Upper lobe of left lung (tissue), 6 donors: Measurements from ENCODE around the gene MBIP. TPM values are rescaled to one million over a fixed set of nuclear protein-coding genes. Genes with fewer than 3 reads are reported as not detected.

ENCODE experiments used
- ATAC-seq, 2 donors: fragments of 200-7000 bp; cut with Tn5 transposase; one replicate each; pipeline ENCODE4 v1.9.1; 2022; ENCODE audit warnings: mild to moderate bottlenecking in 2 of 2, moderate library complexity in 2 of 2; ENCODE audit not compliant: low FRiP score in 2 of 2
- DNase-seq, 2 donors: peaks; one replicate each; pipeline ENCODE4 v3.0.0-alpha.2; 2019 to 2020
- H3K27ac ChIP-seq, 4 donors: fragments of 200-600 bp; sonication (generic); one replicate each; pipeline ENCODE4 v1.5.1; 2016 to 2019
- H3K27me3 ChIP-seq, 4 donors: fragments of 200-600 bp; sonication (generic); one replicate each; pipeline ENCODE4 v1.5.1; 2017 to 2019
- H3K36me3 ChIP-seq, 4 donors: fragments of 200-600 bp; sonication (generic); one replicate each; pipeline ENCODE4 v1.5.1; 2016 to 2019
- H3K4me1 ChIP-seq, 4 donors: fragments of 200-600 bp; sonication (generic); one replicate each; pipeline ENCODE4 v1.5.1; 2018 to 2019
- H3K4me3 ChIP-seq, 4 donors: fragments of 200-600 bp; sonication (generic); one replicate each; pipeline ENCODE4 v1.5.1; 2017 to 2019; ENCODE audit warnings: mild to moderate bottlenecking in 2 of 4, moderate library complexity in 1 of 4
- H3K9me3 ChIP-seq, 4 donors: fragments of 200-600 bp; sonication (generic); one replicate each; pipeline ENCODE4 v1.5.1; 2018 to 2019
- EP300 ChIP-seq, 4 donors: sonication (generic); formaldehyde crosslinking; IDR thresholded peaks; one replicate each; pipeline ENCODE4 v1.5.1; 2017; ENCODE audit warnings: antibody characterized with exemption in 4 of 4, control low read depth in 2 of 4
- POLR2A ChIP-seq, 4 donors: fragments of 450-650 bp; IDR thresholded peaks; one replicate each; pipeline ENCODE4 v1.5.1; 2016 to 2017; ENCODE audit warnings: antibody characterized with exemption in 4 of 4, mild to moderate bottlenecking in 2 of 4
- POLR2AphosphoS5 ChIP-seq, 2 donors: sonication (generic); formaldehyde crosslinking; IDR thresholded peaks; one replicate each; pipeline ENCODE4 v1.5.1; 2017; ENCODE audit warnings: antibody characterized with exemption in 2 of 2
- WGBS, 2 donors: methylation state at CpG; one replicate each; pipeline ENCODE4 v1.1.5; 2017 to 2018; 5-methylcytosine and 5-hydroxymethylcytosine counted together
- total RNA-seq, 6 donors: library from RNA; depleted of rRNA in 4 of 6; stranded (reverse); fragments of >200 nt in 4 of 6; gene quantifications; one replicate each; pipeline versions ENCODE4 v1.1.0 to v1.2.1, GENCODE V29; 2016 to 2021
- TF ChIP-seq, protein P1 (sequence below), 6 experiments: fragments of 450-650 bp in 4 of 6; fragments of 200-600 bp in 2 of 6; sonication (generic) in 2 of 6; IDR thresholded peaks; one replicate each; pipeline ENCODE4 v1.5.1; 2016 to 2019; ENCODE audit warnings: antibody characterized with exemption in 6 of 6
- donor health status: DM: no; HTN: no; CAD: no; lungs with moderate emphysema.
- donor health status: DM: no; HTN: yes; CAD: no; lungs with severe emphysema.

The MBIP gene
- total RNA-seq, 6 donors from 2014 or later, result 65.0 to 264 (median 133) TPM

DNA sequence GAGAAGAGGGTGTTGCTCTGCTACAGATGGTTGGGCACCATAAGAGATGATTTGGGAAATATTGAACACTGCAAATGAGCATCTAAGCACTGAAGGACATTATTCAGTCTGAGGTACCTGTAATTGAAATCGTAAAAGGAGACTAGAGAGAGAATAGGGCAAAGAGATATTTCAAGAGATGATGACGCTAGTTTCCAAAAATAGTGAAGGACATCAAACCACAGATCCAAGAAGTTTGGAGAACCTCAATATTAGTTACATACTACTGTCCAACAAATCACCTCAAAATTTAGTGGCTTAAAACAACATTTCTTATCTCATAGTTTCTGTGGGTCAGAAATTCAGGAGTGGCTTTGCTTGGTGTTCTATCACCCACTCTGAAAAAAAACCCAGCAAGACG is 4.5 kb upstream of the MBIP start:
- DNase-seq (no peak), ATAC-seq (no peak)
- H3K4me1 ChIP-seq, result peaks cover 0 to 4% (median 0%) of the 10 kb centered on the region in 4 donors
- H3K9me3 ChIP-seq, result no peaks in the 10 kb centered on the region
- 83 to 96% methylated on average over 3 of the region's 3 CpGs for WGBS, 2 donors
- H3K27me3 ChIP-seq, result no peaks in the 10 kb centered on the region
- no peak overlapping the region for H3K27ac ChIP-seq
- TF ChIP-seq POLR2A (IDR thresholded peaks at IDR 0.05) (no peak), EP300 (IDR thresholded peaks at IDR 0.05) (no peak), POLR2AphosphoS5 (IDR thresholded peaks at IDR 0.05) (no peak)
- TF ChIP-seq, protein P1, sequence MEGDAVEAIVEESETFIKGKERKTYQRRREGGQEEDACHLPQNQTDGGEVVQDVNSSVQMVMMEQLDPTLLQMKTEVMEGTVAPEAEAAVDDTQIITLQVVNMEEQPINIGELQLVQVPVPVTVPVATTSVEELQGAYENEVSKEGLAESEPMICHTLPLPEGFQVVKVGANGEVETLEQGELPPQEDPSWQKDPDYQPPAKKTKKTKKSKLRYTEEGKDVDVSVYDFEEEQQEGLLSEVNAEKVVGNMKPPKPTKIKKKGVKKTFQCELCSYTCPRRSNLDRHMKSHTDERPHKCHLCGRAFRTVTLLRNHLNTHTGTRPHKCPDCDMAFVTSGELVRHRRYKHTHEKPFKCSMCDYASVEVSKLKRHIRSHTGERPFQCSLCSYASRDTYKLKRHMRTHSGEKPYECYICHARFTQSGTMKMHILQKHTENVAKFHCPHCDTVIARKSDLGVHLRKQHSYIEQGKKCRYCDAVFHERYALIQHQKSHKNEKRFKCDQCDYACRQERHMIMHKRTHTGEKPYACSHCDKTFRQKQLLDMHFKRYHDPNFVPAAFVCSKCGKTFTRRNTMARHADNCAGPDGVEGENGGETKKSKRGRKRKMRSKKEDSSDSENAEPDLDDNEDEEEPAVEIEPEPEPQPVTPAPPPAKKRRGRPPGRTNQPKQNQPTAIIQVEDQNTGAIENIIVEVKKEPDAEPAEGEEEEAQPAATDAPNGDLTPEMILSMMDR (IDR thresholded peaks at IDR 0.05), result no peak
- H3K36me3 ChIP-seq, result no peaks in the 10 kb centered on the region
- no peak overlapping the region for H3K4me3 ChIP-seq

DNA sequence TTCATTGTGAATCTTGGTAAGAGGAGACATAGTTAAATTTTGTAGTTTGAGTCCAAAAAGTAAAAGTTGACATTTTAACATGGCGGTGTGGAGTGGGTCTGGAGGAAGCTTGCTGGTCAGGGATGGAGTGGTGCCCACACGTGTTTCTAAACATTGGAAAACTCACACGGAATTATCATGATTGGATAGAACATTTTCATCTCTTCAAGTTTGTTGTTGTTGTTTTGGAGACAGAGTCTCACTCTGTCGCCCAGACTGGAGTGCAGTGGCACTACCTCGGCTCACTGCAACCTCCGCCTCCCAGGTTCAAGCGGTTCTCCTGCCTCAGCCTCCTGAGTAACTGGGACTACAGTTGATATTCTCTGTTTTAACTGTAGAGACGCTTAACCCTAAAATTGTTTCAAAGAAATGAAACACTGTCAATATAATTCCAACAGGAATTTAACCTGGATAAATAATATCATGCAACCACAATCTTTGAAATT is 502 bp upstream of the MBIP start:
- H3K4me1 ChIP-seq, result peaks cover 0 to 20% (median 7%) of the 10 kb centered on the region in 4 donors
- DNase-seq, result no peak
- peak in 1 of 2 donors; percentile 14 for ATAC-seq
- H3K27me3 ChIP-seq, result no peaks in the 10 kb centered on the region
- peak overlapping the region; percentile 86 to 97 (median 90) for H3K27ac ChIP-seq
- H3K4me3 ChIP-seq, result peak overlapping the region in 3 of 4 donors; percentile 73 to 83 (median 82)
- H3K36me3 ChIP-seq, result no peaks in the 10 kb centered on the region
- TF ChIP-seq POLR2AphosphoS5 (IDR thresholded peaks at IDR 0.05), result no peak
- no peak for TF ChIP-seq EP300 (IDR thresholded peaks at IDR 0.05)
- TF ChIP-seq POLR2A (IDR thresholded peaks at IDR 0.05), result no peak
- TF ChIP-seq, protein P1 (IDR thresholded peaks at IDR 0.05), result no peak
- whole genome bisulfite sequencing, 2 donors, result 60 to 64% methylated on average over 8 of the region's 8 CpGs
- no peaks in the 10 kb centered on the region for H3K9me3 ChIP-seq

DNA sequence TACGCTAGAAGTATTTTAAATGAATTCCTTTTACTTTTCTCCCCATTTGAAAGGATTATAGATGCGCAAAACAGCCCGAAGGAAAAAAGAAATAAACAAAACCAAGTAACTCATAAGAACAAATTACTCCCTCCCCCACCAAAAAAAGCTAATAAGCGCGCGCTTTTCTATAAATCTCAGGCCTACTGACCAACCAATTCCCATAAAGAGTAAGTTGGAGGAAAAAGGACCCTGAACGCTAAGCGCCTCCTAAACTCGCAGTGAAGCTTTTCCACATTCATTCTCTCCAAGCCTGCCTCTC is 588 bp downstream of the MBIP start:
- no peak for DNase-seq
- Histone ChIP-seq H3K27me3 (no peaks in the 10 kb centered on the region), H3K36me3 (no peaks in the 10 kb centered on the region), H3K9me3 (no peaks in the 10 kb centered on the region), H3K27ac (peak overlapping the region; percentile 86 to 97 (median 90)), H3K4me3 (peak overlapping the region; percentile 73 to 87 (median 82)), H3K4me1 (peaks cover 2 to 21% (median 7%) of the 10 kb centered on the region in 4 donors)
- no peak for TF ChIP-seq EP300 (IDR thresholded peaks at IDR 0.05)
- TF ChIP-seq, protein P1 (IDR thresholded peaks at IDR 0.05), result no peak
- no peak for TF ChIP-seq POLR2A (IDR thresholded peaks at IDR 0.05)
- TF ChIP-seq POLR2AphosphoS5 (IDR thresholded peaks at IDR 0.05), result no peak
- ATAC-seq, result no peak
- 0 to 1% methylated on average over 9 of the region's 9 CpGs for WGBS, 2 donors

DNA sequence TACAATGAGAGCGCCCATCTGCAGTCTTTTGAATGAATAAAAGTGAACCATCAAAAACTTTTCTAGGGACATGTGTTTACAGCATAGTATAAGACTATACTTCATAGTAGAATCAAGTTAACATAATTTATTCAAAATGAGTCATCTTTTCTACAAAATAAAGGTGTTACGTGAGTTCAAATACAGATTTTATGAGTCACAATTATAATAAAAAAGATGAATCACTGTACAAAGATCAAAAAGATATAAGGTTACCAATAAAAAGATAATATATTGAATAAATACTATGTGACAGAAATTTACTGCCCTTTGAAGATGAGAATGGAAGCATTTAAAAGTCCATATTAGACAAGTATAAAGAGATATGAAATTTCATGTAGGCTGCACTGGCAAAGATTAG is 2.8 kb downstream of the MBIP start:
- peak overlapping the region in 3 of 4 donors; percentile 86 to 97 (median 92) for H3K27ac ChIP-seq
- H3K4me3 ChIP-seq, result peak overlapping the region in 3 of 4 donors; percentile 73 to 83 (median 82)
- H3K36me3 ChIP-seq, result peaks cover 0 to 18% (median 1%) of the 10 kb centered on the region in 4 donors
- no peaks in the 10 kb centered on the region for H3K9me3 ChIP-seq
- whole genome bisulfite sequencing, 2 donors, result 62 to 78% methylated on average over 2 of the region's 2 CpGs
- peaks cover 6 to 35% (median 11%) of the 10 kb centered on the region in 4 donors for H3K4me1 ChIP-seq
- DNase-seq, result no peak
- no peaks in the 10 kb centered on the region for H3K27me3 ChIP-seq
- TF ChIP-seq EP300 (IDR thresholded peaks at IDR 0.05) (no peak), POLR2A (IDR thresholded peaks at IDR 0.05) (no peak), POLR2AphosphoS5 (IDR thresholded peaks at IDR 0.05) (no peak)
- TF ChIP-seq, protein P1 (IDR thresholded peaks at IDR 0.05), result no peak
- no peak for ATAC-seq

DNA sequence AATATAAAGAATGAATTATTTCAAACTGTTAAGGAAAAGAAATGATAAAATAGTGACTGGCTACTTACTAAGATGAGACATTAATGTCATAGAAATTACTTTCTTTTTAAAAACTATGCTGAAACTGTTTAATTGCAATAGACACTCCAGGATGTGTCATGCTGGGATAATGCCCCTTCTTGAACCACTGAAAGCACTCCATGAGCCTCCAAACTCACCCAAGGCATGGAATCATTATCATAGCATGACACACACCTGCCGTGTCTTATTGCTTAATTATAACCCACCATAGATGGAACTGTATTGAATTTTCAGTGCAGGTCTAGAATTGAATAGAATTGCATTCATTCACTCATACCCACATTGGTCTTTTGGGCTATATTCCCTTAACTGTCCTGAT is 4.3 kb downstream of the MBIP start:
- H3K4me3 ChIP-seq, result peak overlapping the region in 2 of 4 donors; percentile 18 to 73
- ATAC-seq (no peak), DNase-seq (no peak)
- H3K4me1 ChIP-seq, result peaks cover 6 to 35% (median 11%) of the 10 kb centered on the region in 4 donors
- H3K27ac ChIP-seq, result peak overlapping the region in 3 of 4 donors; percentile 32 to 97 (median 92)
- 71 to 73% methylated on average over 1 of the region's 1 CpG for WGBS, 2 donors
- TF ChIP-seq EP300 (IDR thresholded peaks at IDR 0.05) (no peak), POLR2AphosphoS5 (IDR thresholded peaks at IDR 0.05) (no peak), POLR2A (IDR thresholded peaks at IDR 0.05) (no peak)
- TF ChIP-seq, protein P1 (IDR thresholded peaks at IDR 0.05), result no peak
- no peaks in the 10 kb centered on the region for H3K27me3 ChIP-seq
- H3K36me3 ChIP-seq, result peaks cover 0 to 27% (median 7%) of the 10 kb centered on the region in 4 donors
- no peaks in the 10 kb centered on the region for H3K9me3 ChIP-seq
